Fibroblast of peridontal ligament (primary cell): ENCODE data around the gene TMTC4.
"Not testable (repeated sequence)": the region's sequence is repeated elsewhere in the genome, so short reads cannot be mapped to it uniquely, and the experiment has no call there.

Experiments used
- DNase-seq: peaks from one replicate; pipeline ENCODE4 v3.0.0-alpha.2; 2010; ENCODE audit errors: extremely low read depth

The TMTC4 gene

GRCh38 chr13:100625447-100625846, 49.1 kb downstream of the TMTC4 start:
- DNase-seq: no peak

DNA sequence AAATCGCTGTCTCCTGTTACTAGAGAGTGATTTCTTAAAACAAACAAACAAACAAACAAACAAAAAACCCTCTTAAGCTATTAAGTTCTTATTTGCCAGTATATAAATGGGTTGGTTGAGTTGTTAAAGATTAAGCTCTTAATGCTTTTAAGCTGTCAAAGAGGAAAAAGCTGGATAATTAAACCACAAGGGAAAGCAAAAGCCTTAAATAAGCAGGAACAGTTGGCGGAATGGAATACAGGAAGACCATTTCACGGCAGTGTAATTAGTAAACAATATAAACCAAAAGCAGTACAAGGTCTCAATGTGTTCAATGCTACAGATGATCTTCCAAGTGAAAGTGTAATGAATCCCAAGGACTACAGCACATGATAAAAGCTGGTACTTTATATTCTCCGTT, 53.8 kb downstream of the TMTC4 start:
- DNase-seq: no peak

DNA sequence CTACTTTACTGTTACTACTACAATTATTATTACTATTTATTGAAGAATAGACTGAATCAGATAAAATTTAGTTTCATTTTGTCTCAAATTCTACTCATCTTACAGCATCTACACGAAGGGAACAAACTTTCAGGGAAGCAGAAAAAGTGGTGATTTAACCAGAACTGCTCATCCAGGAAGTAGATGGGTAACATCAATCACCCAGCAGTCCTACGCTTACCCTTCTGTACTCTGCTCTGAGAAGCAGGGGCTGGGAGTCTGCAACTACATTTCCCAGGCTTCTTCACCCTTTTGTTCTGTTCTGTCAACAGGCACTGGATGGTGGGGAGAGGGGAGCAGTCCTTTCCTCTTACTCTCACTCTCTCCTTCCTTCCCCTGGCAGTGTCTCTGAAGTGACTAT, 54.7 kb downstream of the TMTC4 start:
- no peak for DNase-seq

GRCh38 chr13:100618897-100619296, 55.7 kb downstream of the TMTC4 start:
- DNase-seq: not testable (repeated sequence)

GRCh38 chr13:100613031-100613430, 61.6 kb downstream of the TMTC4 start:
- DNase-seq: no peak

- no peak for DNase-seq
Observed at GRCh38 chr13:100611678-100612492, 62.7 kb downstream of the TMTC4 start.

- DNase-seq: no peak
Observed at GRCh38 chr13:100610391-100611347, 63.9 kb downstream of the TMTC4 start.

- DNase-seq: peak; percentile 21
Observed at GRCh38 chr13:100608906-100609305, 65.7 kb downstream of the TMTC4 start.

- peak; percentile 21 for DNase-seq
Observed at GRCh38 chr13:100608489-100608888, 66.1 kb downstream of the TMTC4 start.

GRCh38 chr13:100604918-100605710, 69.5 kb downstream of the TMTC4 start:
- DNase-seq: no peak

DNA sequence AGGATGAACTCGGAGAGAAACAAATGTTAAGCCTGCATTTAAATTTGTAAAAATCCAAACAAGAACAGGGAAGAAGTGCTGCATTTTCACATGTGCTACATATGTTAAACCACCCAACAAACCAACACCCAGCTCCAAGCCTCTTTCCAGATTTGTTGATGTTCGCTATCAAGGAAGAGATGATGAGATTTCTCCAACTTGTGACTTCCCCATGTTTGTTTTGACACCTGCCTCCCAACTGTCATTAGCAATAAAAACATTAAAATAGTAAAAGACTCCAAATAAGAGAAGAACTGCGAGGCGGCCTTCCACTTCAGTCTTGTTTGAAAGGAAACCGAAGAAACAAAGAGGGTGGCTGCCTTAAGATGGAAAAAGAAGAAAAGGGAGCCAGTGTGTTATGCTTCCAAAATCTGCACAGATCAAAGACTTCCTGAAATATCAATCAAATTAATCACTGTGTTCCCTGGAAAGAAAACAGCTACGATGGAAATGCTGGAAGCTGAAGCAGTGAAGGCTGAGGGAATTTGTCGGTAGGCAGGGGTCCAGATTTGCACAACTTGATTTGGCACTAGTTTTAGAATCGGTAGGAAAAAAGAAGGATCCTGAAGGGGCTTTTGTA, 72.0 kb downstream of the TMTC4 start:
- no peak for DNase-seq

DNA sequence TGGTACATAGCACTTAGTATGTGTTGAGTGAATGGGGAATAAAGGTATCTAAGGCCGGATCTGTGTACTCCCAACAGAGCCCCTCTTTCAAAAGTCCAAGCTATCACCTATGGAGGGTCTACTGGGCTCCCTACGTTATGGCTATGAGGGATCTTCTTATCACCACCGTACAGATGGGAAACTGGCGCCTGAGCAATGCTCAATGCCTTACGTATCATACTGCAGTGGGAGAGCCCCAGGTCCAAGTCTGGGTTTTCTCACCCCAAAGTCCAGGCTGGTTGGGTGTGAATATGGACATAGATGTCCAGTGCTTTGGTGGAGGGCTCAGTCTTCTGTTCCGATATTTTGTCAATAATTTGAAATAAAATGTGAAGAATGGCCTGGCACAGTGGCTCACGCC, 72.9 kb downstream of the TMTC4 start:
- DNase-seq: no peak

DNA sequence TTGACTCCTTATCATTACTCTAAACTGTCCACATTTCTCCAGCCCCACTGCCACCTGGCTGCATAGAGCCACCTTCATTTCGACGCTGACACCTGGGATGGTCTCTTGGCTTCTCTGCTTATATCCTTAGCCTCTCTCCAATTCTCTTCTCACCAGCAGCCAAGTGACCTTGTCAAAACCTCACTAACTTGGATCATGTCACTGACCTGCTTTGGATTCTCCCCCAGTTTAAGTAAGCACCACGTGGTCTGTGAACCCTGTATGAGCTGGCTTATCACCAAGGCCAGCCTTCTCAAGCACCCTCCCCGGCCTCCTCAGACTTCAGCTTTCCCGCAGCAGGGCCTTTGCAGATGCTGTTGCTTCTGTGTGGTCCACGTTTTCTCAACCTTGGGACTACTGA, 73.7 kb downstream of the TMTC4 start:
- no peak for DNase-seq

DNA sequence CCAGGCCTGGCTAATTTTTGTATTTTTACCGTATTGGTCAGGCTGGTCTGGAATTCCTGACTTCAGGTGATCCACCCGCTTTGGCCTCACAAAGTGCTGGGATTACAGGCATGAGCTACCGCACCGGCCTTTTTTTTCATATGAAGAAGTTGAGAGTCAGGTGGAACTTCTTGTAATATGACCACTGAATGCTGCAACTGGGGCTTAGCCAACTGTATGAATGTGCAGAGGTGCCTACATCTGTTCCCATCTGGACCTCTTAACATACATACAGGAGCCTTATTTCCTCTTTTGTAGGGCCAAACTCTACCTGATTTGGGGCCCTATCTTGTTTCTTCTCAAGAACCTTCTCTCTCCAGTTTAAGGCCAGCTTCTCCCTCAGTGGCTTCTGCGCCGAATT, 74.1 kb downstream of the TMTC4 start:
- DNase-seq: no peak

DNA sequence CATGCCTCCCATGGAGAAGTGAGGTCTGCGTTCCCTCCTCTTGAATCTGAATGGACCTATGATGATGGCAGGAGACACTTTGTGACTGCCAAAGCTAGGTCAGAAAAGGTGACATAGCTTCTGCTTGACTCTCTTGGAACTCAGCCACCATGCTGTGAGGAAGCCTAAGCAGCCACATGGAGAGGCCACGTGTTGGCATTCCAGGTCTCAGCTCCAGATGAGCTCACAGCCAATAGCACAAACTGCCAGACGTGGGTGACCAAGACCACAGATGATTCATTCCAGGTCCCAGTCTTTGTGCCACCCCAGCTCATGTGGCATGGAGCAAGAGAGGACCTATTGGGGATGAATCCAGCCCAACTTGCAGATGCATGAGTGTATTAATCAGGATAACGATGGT, 77.3 kb downstream of the TMTC4 start:
- no peak for DNase-seq

DNA sequence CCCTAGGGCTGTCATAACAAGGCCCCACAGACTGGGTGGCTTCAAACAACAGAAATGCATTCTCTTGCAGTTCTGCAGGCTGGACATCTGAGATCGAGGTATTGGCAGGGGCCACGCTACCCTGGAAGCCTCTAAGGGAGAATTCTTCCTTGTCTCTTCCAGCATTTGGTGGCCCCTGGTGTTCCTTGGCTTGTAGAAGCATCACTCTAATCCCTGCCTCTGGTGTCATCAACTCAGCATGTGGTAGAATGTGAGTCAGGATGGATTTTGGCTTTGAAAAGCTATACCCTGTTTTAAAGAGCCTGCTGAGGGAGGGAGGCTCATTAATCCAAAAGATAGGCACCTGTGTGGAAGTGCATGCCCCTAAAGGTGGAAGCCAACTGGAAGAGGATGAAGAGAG, 78.1 kb downstream of the TMTC4 start:
- no peak for DNase-seq

GRCh38 chr13:100594731-100595130, 79.9 kb downstream of the TMTC4 start:
- DNase-seq: no peak

DNA sequence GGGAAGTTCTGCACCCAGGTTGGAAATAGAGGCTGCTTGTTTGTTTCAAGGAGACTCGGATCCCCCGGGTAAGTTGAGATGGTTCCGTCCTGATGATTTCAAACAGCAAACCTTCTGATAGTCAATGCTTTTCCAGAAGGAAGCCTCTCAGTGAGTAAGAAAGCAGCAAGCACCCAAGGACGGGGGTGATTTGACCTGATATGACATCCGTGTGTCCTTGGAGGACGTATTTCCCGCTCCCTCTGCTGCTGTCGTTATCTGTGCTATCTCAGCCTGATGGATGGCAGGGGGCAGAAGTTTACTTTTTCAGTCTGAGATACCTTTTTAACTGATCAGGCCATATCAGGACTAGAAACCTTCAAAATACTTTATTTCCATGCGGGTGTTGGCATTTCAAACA, 80.3 kb downstream of the TMTC4 start:
- DNase-seq: no peak

DNA sequence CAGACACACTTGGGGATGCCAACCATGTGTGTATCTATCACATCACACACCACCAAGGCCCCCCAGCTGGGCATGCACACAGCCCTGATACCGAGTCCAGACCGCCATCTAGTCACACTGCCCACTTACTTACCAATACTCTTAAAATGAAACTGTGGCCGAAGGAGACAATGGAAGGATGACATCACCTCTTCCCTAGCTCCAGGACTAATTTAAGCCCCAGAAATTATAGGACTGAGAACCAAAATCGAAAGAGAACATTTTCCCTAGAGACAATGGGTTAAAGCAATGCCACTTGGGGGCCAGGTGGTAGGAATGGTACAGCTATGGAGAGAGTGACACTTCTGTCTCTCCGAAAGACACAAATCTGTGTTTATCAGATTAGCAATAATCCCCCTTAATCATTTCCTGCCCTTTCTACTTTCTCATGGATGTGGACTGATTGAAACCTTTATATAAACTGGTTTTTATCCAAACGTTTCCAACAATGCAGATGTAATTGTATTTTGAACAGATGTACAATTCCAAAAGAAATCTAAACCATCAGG, 85.3 kb downstream of the TMTC4 start:
- DNase-seq: peak; percentile 12

DNA sequence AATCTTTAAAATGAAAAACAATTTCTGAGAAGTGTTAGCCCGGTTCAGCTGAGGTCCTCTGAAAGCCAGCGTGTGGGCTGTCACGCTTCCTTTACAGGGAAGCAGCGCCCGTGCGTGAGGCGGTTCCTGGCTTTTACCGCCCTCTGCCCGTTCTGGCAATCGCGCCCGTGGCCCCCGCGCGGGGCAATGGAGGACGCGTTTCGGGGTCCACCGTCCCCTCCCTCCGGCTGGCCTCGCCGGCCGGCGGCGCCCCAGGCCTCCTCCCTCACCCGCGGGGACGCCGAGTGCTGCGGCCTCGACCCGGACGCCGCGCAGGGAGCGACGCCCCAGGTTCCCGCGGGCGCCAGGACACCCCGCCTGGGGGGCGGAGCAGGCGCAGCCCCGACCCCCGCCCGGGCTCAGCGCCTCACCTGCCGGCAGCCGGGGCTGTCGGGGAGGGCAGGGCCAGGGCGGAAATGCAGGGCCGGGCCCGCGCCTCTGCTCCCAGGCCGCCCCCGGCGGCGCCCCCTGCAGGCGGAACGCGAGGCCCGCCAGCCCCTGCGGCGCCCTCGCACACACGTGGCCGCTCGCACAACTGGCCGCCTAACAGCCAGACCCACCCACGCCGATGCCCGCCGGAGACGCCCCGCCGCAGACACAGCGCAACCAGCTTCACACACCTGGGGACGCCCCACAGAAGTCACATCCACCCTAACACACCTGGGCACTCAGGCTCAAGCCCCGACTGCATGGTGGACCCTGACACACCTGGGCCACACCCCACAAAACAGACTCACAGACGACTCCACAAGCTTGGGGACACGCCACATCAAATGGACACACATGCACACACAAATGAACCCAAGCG, 86.0 kb downstream of the TMTC4 start, which contains the start of gene GGACT:
GGACT (minus strand) TSS at position 459 of the 847 bp plus-strand sequence. CDS start 56,198 bp downstream, outside the sequence.
- DNase-seq: peak; percentile 50
